Lower leg skin (tissue), 3 donors: ENCODE measurements around the gene WWOX.

Experiments used
- POLR2A ChIP-seq, 2 donors: fragments of 450-650 bp; IDR thresholded peaks; one replicate each; pipeline ENCODE4 v1.6.1; 2016 to 2017; ENCODE audit warnings: antibody characterized with exemption in 2 of 2, mild to moderate bottlenecking in 1 of 2, moderate library complexity in 1 of 2
- TF ChIP-seq, protein P1 (sequence below), 3 donors: fragments of 450-650 bp; IDR thresholded peaks; one replicate each; pipeline ENCODE4 v1.5.1; 2016; ENCODE audit warnings: antibody characterized with exemption in 3 of 3, mild to moderate bottlenecking in 3 of 3, moderate library complexity in 2 of 3

DNA sequence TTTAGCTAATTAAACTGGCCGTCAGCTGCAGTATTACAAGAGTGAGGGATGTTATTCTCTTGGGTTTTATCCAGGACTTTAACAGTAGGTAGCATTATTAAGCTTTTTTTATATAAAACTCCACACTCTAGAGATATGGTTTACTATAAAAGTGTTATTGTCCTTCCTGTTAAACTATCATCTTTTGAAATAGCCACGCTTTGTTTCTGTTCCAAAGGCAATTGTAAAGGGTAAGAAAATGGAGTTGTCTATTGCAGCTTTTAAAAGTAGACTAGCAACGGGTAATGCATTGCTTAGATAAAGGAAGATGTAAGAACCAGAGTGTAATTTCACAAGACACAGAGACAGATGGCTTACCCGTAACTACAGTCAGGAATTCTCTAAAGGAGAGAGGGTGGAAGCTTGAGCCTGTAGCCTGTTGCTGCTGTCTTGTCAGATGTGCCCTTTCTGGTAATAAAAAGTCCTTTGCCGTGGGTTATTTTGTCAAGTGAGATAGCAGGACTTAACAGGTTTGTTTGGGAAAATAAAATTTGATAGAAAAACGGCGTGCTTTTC lies 56.4 kb downstream of the WWOX start:
- TF ChIP-seq, protein P1, sequence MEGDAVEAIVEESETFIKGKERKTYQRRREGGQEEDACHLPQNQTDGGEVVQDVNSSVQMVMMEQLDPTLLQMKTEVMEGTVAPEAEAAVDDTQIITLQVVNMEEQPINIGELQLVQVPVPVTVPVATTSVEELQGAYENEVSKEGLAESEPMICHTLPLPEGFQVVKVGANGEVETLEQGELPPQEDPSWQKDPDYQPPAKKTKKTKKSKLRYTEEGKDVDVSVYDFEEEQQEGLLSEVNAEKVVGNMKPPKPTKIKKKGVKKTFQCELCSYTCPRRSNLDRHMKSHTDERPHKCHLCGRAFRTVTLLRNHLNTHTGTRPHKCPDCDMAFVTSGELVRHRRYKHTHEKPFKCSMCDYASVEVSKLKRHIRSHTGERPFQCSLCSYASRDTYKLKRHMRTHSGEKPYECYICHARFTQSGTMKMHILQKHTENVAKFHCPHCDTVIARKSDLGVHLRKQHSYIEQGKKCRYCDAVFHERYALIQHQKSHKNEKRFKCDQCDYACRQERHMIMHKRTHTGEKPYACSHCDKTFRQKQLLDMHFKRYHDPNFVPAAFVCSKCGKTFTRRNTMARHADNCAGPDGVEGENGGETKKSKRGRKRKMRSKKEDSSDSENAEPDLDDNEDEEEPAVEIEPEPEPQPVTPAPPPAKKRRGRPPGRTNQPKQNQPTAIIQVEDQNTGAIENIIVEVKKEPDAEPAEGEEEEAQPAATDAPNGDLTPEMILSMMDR (IDR thresholded peaks at IDR 0.05), result no peak
- no peak for TF ChIP-seq POLR2A (IDR thresholded peaks at IDR 0.05)
